Middle frontal gyrus (tissue), 1 donor: Measurements from ENCODE around the gene COX10.
"Not testable (repeated sequence)": the region's sequence is repeated elsewhere in the genome, so short reads cannot be mapped to it uniquely, and the experiment has no call there.

ENCODE experiments used
- DNase-seq: peaks from one replicate; pipeline ENCODE4 v3.0.0-alpha.2; 2015; ENCODE audit warnings: low spot score; ENCODE audit errors: extremely low spot score

Gene COX10

GRCh38 chr17:14204084-14204483 lies 134.8 kb downstream of the COX10 start:
- DNase-seq = no peak

GRCh38 chr17:14204546-14204945 lies 135.2 kb downstream of the COX10 start:
- DNase-seq = no peak

GRCh38 chr17:14205380-14205779 lies 136.1 kb downstream of the COX10 start:
- no peak for DNase-seq

- no peak for DNase-seq
Measured at GRCh38 chr17:14205992-14206461, 136.7 kb downstream of the COX10 start.

- no peak for DNase-seq
Measured at GRCh38 chr17:14206891-14207290, 137.6 kb downstream of the COX10 start.

- no peak for DNase-seq
Measured at GRCh38 chr17:14207791-14208190, 138.5 kb downstream of the COX10 start.

GRCh38 chr17:14209215-14209614 lies 139.9 kb downstream of the COX10 start:
- no peak for DNase-seq

- no peak for DNase-seq
Measured at GRCh38 chr17:14211246-14211645, 141.9 kb downstream of the COX10 start.

GRCh38 chr17:14211801-14212200 lies 142.5 kb downstream of the COX10 start:
- no peak for DNase-seq

GRCh38 chr17:14212401-14212800 lies 143.1 kb downstream of the COX10 start:
- DNase-seq = no peak

GRCh38 chr17:14214271-14214670 lies 145.0 kb downstream of the COX10 start:
- DNase-seq = no peak

GRCh38 chr17:14222611-14223010 lies 153.3 kb downstream of the COX10 start:
- no peak for DNase-seq

GRCh38 chr17:14225254-14225980 lies 156.1 kb downstream of the COX10 start:
- no peak for DNase-seq

GRCh38 chr17:14227052-14227451 lies 157.7 kb downstream of the COX10 start:
- DNase-seq = no peak

GRCh38 chr17:14228903-14229302 lies 159.6 kb downstream of the COX10 start:
- no peak for DNase-seq

- not testable (repeated sequence) for DNase-seq
Measured at GRCh38 chr17:14231187-14231586, 161.9 kb downstream of the COX10 start.

GRCh38 chr17:14235047-14235446 lies 165.7 kb downstream of the COX10 start:
- not testable (repeated sequence) for DNase-seq

- DNase-seq = not testable (repeated sequence)
Measured at GRCh38 chr17:14236032-14236431, 166.7 kb downstream of the COX10 start.

GRCh38 chr17:14236762-14237161 lies 167.5 kb downstream of the COX10 start, which contains the start of gene CDRT15:
TSS of gene CDRT15 (minus strand) at chr17:14236862. CDS start at chr17:14236833, 29 bp downstream.
- not testable (repeated sequence) for DNase-seq

- DNase-seq = not testable (repeated sequence)
Measured at GRCh38 chr17:14239271-14239670, 170.0 kb downstream of the COX10 start.

GRCh38 chr17:14245002-14245401 lies 175.7 kb downstream of the COX10 start:
- no peak for DNase-seq

- DNase-seq = no peak
Measured at GRCh38 chr17:14245629-14246028, 176.3 kb downstream of the COX10 start.
